Fibroblast of skin of left quadriceps (primary cell): ENCODE data around the gene PCSK4.
"Not testable (repeated sequence)": the region's sequence is repeated elsewhere in the genome, so short reads cannot be mapped to it uniquely, and the experiment has no call there.

Source experiments
- DNase-seq, 2 experiments: peaks; one replicate each; pipeline ENCODE4 v3.0.0-alpha.2; 2013; ENCODE audit warnings: low read depth in 2 of 2

Gene PCSK4

DNA sequence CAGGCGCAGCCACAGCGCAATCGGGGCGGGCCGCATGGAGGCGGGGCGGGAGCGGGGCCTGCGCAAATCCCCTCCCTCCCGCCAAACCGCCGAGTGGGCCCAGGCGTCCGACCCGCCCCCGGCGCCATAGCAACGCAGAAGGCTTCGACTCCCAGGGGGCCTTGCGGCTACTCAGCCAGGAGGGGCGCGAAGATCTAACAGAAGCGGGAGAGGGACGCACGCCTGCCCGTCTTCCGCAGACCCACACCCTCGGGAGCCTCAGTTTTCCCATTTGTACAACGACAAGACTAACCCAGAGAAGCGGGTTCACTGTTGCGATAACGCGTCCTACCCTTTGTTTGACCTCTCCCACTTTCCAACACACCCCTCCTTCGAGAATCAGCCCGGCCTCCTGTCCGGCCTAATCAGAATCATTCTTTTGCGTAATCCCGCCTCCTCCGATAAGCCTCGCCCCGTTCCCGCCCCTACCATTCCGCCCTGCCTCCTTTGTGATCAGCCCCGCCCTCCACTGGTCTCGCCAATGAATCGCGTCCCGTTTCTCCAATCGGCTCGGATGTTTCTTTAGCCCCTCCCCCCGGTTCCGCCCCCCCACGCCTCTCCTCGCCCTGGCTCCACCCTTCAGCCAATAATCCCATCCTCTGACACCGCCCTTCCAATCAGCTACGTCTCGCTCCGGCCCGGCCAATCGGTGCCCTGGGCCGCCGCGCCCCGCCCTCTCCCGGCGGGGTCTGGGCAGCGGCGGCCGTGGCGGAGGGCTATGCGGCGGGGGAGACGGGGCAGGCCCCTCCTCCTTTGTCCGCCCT lies at the start of gene PCSK4:
Gene PCSK4 (minus strand): TSS at position 40 of the 803 bp plus-strand sequence. CDS start 4 bp downstream, at position 36.
- DNase-seq: peak; percentile 98

DNA sequence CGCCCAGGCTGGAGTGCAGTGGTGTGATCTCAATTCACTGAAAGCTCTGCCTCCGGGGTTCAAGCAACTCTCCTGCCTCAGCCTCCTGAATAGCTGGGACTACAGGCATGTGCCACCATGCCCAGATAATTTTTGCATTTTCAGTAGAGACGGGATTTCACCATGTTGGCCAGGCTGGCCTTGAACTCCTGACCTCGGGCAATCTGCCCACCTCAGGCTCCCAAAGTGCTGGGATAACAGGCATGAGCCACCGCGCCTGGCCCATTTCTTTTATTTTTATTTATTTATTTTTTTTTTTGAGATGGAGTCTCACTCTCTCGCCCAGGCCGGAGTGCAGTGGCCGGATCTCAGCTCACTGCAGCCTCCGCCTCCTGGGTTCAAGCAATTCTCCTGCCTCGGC lies 49.6 kb upstream of the PCSK4 start:
- DNase-seq: not testable (repeated sequence)

DNA sequence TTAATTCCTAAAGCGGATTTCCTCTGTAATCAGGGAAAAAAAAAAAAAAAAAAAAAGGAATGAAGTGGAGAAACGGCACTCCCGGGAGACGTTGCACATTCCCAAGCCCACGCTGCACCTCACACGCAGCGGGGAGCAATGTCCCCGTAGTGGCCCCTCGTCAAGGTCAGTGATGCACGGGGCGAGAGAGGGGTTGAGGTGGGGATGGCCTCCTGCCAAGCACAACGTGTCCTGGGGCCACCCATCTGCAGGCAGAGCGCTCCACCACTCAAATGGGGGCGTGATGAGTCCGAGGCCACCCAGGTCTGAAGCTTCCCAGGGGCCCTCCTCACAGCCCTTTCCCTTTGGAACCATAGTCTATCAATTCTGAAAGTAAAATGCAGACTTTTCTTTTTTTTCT lies 48.8 kb upstream of the PCSK4 start:
- no peak for DNase-seq

DNA sequence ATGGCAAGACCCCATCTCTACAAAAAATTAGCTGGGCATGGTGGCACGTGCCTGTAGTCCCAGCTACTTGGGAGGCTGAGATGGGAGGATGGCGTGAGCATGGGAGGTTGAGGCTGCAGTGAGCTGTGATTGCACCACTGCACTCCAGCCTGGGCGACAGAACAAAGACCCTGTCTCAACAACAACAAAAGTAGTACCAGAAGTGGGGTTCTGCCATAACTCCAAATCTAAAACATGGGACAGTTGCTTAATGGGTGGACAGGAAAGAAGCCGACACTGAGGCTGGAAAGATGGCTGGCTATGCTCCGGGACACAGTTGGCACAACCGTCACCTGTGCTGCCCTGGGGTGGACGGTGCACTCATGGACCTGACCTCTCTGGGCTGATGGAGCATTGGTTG lies 45.5 kb upstream of the PCSK4 start:
- not testable (repeated sequence) for DNase-seq

DNA sequence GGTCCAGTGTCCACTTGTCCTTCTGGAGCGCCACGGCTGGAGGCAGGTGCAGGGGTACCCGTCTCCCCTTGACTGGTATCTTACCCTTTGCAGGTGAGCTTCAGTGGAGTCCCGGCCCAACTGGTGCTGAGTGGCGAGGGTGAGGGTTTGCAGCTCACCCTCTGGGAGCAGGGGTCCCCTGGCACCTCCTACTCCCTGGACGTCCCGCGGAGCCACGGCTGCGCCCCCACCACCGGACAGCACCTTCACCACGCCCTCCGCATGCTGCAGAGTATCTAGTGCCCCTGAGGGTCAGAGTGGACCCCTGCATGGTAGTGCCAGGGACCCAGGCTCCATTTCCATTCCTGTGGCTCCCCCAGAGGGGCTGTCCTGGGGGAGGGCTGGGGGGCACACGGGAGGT lies 44.8 kb upstream of the PCSK4 start:
- no peak for DNase-seq

DNA sequence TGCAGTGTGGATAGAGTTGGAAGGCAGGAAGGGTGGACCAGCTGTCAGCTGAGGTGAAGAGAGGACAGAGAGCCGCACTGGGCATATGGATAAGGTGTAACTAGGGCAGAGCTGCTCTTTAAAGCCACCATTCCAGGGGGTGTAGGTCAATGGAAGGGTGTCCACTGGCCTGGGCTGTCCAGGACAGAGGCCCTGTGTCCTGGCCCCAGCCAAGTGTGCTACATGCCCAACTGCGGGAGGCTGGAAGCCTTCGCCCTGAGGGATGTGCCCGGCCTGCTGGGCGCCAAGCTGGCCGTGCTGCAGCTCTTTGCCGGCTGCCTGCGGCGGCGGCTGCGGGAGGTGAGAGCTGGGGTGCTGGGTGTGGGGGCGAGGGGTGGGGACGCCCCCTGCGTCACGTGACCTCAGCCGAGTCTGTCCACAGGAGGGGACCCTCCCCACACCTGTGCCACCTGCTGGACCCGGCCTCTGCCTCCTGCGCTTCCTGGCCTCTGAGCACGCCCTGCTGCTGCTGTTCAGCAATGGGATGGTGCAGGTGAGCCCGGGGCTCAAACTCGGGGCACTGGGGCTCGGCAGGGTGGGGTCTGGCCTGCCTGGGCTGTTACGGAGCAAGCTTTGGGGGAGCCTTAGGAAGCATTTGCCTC lies 43.5 kb upstream of the PCSK4 start:
- no peak for DNase-seq

DNA sequence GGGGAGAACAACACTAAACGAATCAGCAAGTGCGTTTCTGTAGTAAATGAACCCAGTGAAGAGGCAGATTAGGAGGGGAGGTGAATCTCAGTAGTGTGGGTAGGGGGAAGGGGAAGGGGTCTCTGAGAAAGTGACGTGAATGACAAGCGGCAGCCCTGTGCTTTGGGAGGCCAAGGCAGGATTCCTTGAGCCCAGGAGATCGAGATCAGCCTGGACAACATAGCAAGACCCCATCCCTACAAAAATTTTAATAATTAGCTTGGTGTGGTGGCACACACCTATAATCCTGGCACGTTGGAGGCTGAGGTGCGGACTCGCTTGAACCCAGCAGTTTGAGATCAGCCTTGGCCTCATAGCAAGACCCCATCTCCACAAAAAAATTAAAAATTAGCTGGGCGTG lies 41.9 kb upstream of the PCSK4 start:
- DNase-seq: no peak

DNA sequence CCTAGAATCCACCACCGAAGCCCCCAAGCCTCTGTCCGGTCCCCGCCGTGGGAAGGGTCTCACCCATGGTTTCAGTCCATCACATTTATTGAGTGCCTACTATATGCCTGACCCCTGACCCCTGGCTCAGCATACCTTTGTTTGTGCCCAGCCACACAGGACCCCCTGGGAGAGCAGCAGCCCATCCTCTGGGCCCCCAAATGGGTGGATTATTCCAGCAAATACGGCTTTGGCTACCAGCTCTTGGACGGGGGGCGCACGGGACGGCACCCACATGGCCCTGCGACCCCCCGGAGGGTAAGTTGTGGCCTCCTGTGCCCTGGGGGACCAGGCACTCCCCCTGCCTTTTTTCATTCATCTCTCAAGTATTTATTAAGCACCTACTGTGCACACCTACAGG lies 41.4 kb upstream of the PCSK4 start:
- DNase-seq: no peak

DNA sequence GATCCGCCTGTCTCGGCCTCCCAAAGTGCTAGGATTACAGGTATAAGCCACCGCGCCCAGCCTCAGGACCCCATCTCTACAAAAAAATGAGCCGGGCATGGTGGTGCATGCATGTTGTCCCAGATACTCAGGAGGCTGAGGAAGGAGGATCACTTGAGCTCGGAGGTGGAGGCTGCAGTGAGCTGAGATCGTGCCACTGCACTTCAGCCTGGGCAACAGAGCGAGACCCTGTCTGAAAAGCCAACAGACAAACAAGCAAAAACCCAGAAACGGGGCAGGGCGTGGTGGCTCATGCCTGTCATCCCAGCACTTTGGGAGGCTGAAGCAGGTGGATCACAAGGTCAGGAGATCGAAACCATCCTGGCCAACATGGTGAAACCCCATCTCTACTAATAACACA lies 40.7 kb upstream of the PCSK4 start:
- DNase-seq: not testable (repeated sequence)

DNA sequence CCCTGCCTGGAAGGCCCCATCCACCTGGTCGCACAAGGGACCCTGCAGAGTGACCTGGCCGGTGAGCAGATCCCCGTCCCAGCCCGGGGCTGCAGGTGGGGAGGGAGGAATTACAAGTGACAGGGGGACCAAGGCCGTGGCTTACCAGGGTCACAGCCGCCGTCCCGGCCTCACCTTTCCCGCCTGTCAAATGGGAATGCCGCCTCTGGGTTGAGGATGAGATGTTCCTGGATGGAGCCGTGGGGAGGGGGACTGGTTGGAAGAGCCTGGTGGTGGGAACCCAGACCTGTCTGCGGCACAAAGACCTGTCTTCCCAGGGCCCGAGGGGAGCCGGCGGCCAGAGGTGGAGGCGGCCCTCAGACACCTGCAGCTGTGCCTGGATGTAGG lies 39.3 kb upstream of the PCSK4 start:
- no peak for DNase-seq

DNA sequence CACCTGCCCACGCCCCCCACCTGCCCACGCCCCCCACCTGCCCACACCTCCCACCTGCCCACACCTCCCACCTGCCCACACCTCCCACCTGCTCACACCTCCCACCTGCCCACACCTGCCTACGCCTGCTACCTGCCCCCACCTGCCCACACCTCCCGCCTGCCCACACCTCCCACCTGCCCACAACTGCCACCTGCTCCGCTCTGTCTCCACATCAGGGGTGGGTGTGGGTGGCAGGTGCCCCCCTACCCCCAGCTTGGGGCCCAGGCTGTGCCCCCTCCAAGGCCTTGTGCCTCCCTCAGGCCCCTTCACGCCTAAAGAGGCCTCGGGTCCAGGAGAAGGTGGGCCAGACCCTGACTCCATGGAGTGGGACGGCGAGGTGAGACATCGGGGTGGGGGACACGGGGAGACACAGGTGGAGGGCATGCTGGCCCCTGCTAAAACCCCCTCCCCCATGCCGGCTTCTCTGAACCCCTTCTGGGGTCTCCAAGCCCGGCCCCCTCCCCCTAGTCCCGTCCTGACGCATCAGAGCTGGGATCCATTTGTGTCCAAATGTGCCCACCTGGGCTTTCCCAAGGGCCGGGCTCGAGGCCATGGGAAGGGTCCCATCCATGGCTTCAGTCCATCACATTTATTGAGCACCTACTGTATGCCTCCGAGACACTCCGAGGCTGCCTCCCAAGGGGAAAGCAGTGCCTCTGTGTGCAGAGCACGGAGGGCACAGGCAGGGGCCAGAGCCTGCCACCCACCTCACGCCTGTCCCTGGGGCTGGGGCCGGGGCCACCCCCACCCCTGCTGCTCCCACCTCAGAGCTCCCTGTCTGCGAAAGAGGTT lies 38.7 kb upstream of the PCSK4 start:
- DNase-seq: no peak

DNA sequence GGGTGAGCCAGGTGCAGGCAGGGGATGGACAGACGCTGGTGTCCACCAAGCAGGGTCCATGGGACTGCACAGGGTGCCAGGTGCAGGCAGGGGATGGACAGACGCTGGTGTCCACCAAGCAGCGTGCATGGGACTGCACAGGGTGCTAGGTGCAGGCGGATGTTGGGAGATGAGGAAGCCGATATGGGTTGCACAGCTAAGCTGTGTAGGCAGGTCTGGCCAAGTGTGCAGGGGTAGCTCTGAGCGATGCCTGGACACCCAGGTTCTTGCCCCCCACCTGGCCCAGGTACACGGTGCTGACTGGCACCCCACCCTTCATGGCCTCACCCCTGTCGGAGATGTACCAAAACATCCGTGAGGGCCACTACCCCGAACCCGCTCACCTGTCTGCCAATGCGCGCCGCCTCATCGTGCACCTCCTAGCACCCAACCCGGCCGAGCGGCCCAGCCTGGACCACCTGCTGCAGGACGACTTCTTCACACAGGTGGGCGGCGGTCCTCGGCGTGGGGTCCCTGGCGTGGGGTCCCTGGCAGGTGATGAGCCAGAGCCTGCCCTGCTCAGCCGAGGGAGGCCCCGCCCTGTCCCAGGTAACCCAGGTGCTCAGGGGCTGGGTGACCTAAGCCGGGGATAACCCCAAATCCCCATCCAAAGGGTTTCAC lies 37.6 kb upstream of the PCSK4 start:
- no peak for DNase-seq

DNA sequence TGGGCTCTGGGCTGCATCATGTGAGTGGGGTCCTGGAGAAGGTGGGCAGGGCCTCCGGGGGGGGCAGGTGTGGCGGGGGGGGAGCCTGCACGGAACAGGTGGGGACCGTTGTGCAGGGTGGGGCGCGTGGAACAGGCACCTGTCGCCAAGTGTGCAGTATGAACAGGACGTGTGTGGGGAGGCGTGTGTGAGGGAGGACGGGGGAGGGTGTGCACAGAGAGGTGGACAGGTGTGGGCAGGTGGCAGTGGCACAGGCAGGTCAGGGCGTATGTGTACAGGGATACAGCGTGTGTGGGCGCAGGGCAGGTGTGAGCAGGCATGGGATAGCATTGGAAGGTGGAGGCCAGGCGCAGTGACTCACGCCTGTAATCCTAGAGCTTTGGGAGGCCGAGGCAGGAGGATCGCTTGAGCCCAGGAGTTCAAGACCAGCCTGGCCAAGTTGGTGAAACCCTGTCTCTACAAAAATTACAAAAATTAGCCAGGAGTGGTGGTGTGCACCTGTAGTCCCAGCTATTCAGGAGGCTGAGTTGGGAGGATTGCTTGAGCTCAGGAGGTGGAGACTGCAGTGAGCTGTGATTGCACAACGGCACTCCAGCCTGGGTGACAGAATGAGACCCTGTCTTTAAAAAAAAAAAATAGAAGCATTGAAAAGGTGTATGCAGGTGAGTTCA lies 37.0 kb upstream of the PCSK4 start:
- DNase-seq: no peak

DNA sequence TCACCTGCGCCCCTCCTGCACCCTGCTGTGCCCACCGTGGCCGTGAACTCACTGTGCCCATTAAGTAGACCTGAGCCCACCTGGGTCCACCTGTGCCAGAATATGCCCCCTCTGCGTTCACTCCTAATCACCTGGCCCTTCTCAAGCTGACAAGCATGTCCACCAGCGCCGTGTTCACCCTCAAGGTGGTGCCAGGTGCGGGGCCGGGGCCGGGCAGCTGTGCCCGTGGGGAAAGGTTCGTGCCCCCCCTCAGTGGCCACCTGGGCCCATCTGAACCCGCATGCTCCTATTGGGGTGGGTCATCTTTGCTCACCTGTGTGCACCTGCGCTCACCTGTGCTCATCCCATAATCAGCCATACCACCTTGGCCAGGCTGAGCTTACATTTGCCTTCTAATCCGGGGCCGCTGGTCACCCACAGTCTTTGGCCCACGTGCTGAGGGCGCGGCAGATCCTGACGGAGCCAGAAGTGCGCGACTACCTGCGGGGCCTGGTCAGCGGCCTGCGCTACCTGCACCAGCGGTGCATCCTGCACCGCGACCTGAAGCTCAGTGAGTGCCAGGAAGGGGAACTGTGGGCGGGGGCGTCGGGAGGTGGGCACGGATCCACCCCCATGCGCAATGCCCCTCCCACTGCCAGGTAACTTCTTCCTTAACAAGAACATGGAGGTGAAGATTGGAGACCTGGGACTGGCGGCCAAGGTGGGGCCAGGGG lies 36.1 kb upstream of the PCSK4 start:
- DNase-seq: no peak

DNA sequence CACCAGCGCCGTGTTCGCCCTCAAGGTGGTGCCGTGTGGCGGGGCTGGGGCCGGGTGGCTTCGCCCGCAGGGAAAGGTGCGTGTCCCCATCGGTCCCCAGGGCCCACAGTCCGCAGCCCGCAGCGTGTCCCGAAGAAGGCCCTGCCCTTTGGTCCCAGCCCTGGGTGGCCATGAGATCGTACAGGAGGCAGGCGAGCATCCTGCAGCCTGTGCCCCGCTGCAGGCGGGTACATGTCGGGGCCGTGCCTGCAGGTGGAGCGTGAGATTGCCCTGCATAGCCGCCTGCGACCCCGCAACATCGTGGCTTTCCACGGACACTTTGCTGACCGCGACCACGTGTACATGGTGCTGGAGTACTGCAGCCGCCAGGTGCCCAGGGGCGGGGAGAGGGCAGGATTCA lies 35.2 kb upstream of the PCSK4 start:
- DNase-seq: no peak

DNA sequence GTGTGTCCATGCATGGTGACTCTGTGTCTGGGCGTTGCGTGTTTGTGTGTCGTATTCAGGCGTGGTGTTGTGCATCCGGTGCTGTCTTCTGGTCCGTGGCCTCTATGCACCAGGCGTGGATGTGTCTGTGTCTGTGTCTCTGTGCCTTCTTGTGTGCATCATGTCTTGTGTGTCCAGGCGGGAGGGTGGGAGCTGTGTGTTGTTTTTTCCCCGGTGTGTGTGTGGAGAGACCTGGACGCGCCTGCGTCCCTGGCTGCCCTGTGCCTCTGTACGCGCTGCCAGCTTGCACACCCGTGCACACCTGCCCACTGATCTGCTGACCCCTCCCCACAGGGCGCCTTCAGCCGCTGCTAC lies 34.8 kb upstream of the PCSK4 start:
- DNase-seq: no peak

DNA sequence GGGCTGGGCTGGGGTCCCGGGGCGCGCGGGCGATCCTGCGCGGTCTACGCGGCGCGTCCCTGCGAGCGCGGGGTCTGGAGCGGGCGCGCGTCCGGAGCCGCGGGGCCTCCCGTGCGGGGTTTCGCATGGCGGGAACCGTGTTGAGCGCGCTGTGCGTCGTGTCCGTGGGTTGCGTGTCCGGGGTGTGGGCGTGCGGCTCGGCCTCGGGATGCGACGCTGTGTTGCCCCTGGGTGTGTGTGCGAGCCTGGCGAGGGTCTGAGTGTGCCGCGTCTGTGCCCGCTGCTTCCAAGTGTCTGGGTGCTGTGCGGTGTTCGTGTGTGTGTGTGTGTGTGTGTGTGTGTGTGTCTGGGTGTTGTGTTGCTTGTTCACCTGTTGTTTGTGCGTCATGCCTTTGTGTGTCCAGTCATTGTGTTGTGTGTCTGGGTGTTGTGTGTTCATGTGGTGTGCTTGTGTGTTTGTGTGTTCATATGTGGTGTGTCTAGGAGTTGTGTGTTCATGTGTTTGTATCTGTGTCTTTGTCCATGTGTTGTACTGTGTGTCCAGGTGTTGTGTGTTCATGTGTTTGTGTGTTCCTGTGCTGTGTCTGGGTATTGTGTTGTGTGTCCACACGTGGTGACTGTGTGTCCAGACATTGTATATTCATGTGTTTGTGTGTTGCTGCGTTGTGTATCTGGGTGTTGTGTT lies 34.3 kb upstream of the PCSK4 start:
- no peak for DNase-seq

DNA sequence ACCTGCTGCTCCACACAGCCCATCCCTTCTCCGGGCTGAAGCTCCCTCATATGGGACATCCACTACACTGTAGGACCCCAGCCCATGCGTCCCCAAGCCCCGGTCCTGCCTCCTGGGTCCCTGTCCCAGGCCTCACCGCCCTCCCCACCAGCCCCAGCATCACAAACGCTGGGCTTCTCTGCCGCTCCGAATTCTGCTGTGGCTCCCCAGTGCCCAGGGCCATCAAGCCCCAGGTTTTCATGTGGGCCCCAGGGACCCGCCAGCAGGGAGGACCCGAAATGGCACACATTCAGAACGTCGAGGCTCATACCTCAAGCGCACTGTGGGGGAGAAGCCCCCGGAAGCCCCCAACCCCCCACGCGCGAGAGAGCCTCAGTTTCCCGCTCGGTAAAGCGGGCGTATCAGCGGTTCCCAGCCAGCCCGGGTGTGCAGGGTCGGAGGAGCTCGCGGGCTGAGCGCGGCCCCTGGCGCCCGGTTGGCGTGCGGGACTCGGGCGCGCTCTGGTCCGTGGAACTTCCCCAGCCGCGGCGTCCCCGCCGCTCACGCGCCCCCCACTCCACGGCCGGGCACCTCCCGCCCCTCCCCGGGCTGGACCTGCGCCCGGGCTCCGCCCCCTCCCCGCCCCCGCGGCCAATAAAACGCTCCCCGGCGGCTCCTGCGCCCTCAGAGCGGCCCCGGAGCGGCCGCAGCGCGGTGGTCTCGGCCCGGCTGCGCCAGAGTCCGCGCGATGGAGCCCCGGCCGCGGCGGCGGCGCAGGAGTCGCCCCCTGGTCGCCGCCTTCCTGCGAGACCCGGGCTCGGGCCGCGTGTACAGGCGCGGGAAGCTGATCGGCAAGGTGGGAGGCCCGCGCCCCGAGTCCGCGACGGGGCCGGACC lies 33.5 kb upstream of the PCSK4 start, which contains the start of gene PLK5:
Gene PLK5 (plus strand): TSS at position 666 of the 875 bp plus-strand sequence. CDS start 2,920 bp downstream, outside the sequence.
- no peak for DNase-seq

DNA sequence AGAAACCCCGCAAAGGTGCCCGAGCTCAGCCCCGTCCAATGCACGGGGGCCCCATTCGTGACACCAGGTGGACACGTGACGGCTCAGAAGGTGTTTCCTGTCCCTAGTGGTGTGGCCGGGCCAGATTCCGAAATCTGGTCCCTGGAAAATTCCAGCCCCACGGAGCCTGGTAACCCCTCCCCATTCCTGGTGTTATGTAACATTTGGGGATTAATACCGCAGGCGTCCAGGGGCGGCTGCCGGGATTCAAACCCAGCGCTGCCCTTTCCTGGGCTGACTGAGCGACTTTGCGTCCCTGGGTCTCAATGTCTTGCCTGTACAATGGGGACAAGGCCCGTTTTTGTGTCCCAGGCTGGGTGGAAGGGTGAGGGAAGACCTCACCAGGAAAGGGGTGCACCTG lies 32.7 kb upstream of the PCSK4 start:
- DNase-seq: no peak
